PFSK-1 (cell line): ENCODE measurements around the gene NPR3.

Experiments
- FOXP2 ChIP-seq: optimal IDR thresholded peaks from 2 replicates; pipeline ENCODE3; 2011; ENCODE audit warnings: borderline replicate concordance, control low read depth, inconsistent platforms; ENCODE audit not compliant: insufficient read depth; ENCODE audit errors: extremely low read length, extremely low read depth
- POLR2AphosphoS5 ChIP-seq: IDR thresholded peaks from 2 replicates; pipeline ENCODE4 v1.6.1; 2012; ENCODE audit warnings: low read depth, mild to moderate bottlenecking, control low read depth, low read length, moderate library complexity
- REST ChIP-seq, 2 experiments: IDR thresholded peaks; 2 replicates each; pipeline versions ENCODE4 v1.6.1 to v1.8.0; 2011 to 2012; ENCODE audit warnings: low read depth in 2 of 2, low read length in 2 of 2, control low read depth in 1 of 2, inconsistent platforms in 1 of 2, mild to moderate bottlenecking in 1 of 2, moderate library complexity in 1 of 2; ENCODE audit not compliant: insufficient read depth in 1 of 2
- SIN3A ChIP-seq: IDR thresholded peaks from 2 replicates; pipeline ENCODE4 v1.6.1; 2012; ENCODE audit warnings: mild to moderate bottlenecking, low read length, moderate library complexity, borderline replicate concordance; ENCODE audit not compliant: insufficient read depth
- TAF1 ChIP-seq: IDR thresholded peaks from 2 replicates; pipeline ENCODE4 v1.6.1; 2012; ENCODE audit warnings: low read length, control low read depth, borderline replicate concordance; ENCODE audit not compliant: insufficient read depth

NPR3 gene

GRCh38 chr5:32711362-32711680 is 200 bp downstream of the NPR3 start:
- TF ChIP-seq POLR2AphosphoS5 (no peak), SIN3A (no peak), REST (IDR thresholded peaks at IDR 0.05; ENCODE audit: insufficient read depth in 1 of 2, low read depth in 2 of 2, low read length in 2 of 2) (no peak), TAF1 (no peak), FOXP2 (no peak)

GRCh38 chr5:32711681-32712480 is 760 bp downstream of the NPR3 start:
- TF ChIP-seq SIN3A (no peak), FOXP2 (no peak), REST (IDR thresholded peaks at IDR 0.05; ENCODE audit: insufficient read depth in 1 of 2, low read depth in 2 of 2, low read length in 2 of 2) (no peak), POLR2AphosphoS5 (no peak), TAF1 (no peak)

- TF ChIP-seq TAF1 (no peak), REST (IDR thresholded peaks at IDR 0.05; ENCODE audit: insufficient read depth in 1 of 2, low read depth in 2 of 2, low read length in 2 of 2) (no peak), FOXP2 (no peak), SIN3A (no peak), POLR2AphosphoS5 (no peak)
Observed at GRCh38 chr5:32712481-32713360, 1.6 kb downstream of the NPR3 start.

- TF ChIP-seq POLR2AphosphoS5: no peak
- no peak for TF ChIP-seq FOXP2
- no peak for TF ChIP-seq REST (IDR thresholded peaks at IDR 0.05; ENCODE audit: insufficient read depth in 1 of 2, low read depth in 2 of 2, low read length in 2 of 2)
- TF ChIP-seq SIN3A: no peak
- TF ChIP-seq TAF1: no peak
Observed at GRCh38 chr5:32713361-32713769, 2.2 kb downstream of the NPR3 start.
